T-helper 1 cell (primary cell): ENCODE data around the gene SH2B3.
A peak's percentile ranks its signal among the peaks of the same experiment; 100 is the strongest.

Experiments
- DNase-seq, 5 donors: peaks; one replicate each; pipeline ENCODE4 v3.0.0-alpha.2; 2012 to 2020

Gene SH2B3

DNA sequence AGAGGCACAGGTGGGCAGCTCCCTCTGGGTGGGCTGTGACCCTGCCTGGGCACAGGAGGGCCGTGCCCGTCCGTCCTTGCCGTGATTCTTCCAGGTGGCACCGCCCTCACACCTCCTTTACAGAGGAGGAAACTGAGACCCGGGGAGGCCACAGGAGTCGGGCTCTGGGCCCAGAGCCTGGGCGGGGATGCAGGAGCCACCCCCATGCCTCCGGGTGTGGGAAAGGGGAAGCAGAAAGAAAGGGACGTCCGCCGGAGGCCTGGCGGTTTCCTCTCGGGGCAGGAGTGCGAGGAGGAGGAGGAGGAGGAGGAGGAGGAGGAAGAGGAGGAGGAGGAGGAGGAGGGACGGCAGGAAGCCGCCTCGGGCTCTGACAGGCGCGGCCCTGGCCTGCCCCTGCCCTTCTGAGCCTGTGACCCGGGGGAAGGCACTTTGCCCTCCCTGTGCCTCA, 23.0 kb downstream of the SH2B3 start:
- no peak for DNase-seq

DNA sequence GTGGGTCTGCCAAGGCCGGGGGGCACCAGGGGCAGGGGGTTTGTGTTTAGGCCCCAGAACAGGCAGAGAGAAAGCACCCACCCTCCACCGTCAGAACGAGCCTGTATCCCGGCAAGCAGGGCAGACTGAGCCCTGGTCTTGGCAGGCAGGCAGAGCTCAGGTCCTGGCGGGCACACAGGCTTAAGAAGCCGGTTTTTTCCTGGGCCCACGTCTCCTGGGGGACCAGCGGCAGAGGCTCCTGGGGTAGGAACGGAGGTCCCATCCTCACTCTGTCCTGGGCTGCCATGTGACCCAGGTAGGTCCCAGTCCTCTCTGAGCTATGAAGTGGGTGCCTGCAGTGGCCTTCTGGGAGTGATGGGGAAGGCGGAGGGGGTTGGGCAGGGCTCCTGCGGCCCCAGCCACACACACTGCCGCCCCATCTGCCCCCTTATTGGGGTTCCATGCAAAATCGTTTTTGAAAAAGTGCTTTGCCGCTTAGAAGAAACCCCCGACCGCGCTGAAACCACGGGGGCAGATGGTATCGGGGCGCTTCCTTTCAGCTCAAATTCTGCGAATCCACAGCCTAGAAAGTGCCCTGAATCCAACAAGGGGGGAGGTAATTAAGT, 24.2 kb downstream of the SH2B3 start:
- peak; percentile 58 to 71 (median 65) for DNase-seq

DNA sequence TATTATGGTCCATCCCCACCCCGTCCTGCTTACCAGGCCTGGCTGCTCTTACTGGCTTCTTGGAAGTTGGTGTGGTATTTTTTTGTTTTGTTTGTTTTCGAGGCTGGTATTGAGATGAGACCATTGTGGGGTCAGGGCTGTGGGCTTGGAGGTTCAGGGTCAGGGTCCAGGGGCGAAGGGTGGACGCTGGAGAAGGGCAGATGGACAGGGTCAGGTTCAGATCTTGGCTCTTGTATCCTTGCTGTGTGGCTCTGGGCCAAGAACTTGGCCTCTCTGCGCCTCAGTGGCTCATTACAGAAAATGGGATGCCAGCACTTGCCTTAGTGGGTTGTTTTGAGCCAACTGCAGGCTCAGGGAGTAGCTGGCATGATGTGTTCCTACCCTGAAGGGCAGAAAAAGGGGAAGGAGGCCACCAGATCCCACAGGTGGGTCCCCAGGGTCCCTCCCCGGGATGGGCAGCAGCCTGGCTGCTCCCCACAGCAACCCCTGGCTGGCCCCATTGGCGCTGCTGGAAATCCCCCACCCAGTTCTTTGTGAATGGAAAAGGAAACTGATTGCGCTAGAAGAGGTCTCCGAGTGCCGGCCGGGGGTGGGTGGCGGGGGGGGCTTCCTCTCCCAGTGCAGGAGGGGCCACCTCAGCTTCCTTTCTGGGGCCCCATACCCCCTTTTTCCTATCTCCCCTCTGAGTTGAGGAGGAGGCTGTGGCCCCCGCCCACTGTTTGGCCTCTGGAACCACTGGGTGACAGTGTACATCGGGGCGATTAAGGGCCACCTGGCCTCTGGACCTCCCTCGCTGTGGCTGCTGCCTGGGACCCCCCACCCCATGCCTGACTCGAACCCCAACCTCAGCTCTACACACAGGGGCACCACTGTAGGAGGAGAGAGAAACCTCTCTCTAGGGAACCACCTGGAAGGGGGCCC, 25.0 kb downstream of the SH2B3 start:
- DNase-seq = peak; percentile 41 to 75 (median 70)

DNA sequence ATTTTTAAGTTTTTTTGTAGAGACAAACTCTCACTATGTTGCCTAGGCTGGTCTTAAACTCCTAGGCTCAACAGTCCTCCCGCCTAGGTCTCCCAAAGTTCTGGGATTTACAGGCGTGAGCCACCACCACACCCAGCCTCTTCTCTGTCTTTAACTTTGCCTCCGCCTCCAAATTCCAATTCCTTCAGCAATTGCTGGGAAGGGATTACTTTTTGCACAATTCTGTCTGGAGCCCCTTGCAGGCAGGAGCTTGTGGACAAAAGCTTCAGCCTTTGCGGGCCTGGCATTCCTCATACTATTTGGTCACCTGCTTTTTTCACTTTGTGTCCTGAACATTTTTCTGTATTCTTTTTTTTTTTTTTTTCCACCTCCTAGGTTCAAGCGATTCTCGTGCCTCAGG, 26.0 kb downstream of the SH2B3 start:
- DNase-seq = no peak

DNA sequence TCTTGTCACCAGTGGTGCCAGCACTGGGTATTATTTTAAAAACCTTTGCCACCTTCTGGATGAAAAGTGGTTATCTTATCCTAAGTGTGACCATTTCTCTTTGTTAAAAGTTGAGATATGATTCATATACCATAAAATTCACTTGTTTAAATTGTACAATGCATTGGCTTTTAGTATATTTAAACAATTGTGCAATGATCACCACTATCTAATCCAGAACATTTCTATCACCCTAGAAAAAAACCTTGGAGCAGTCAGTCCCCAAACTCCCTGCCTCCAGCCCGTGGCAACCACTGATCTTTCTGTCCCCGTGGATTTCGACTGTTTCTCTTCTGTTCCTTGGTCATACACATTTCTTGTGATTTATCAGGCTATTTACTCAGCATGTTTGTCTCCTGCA, 28.3 kb downstream of the SH2B3 start:
- DNase-seq = no peak

DNA sequence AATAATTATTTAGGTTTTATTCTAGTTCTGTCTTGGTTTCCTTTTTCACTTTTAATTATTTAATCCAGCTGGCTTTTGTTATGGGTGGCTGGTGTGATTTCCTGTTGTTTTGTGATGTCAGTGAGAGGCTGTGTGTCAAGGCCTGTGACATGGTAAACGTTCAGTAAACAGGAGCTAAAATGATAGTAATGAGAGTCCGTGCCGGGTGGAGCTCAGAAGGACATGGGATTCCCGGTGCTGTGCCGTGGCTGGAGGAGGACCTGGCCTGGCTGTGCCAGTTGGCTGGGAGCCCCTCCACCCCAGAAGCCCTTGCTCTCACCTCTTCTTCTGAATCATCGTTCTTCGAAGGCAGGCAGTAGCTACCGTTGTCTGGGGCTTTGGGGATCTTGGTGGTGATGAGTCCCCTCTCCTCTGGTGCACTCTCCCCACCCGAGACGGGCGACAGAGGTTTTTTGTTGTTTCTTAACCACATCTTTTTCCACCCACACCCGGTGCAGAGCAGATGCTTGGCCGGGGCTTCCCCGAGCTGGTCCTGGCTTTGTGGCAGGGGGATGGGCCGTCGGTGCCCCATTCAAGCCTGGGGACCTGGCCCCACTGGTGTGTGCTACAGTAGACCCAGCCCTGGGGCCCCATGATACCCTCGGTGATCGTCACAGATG, 29.1 kb downstream of the SH2B3 start:
- DNase-seq = peak; percentile 70 to 85 (median 79)

DNA sequence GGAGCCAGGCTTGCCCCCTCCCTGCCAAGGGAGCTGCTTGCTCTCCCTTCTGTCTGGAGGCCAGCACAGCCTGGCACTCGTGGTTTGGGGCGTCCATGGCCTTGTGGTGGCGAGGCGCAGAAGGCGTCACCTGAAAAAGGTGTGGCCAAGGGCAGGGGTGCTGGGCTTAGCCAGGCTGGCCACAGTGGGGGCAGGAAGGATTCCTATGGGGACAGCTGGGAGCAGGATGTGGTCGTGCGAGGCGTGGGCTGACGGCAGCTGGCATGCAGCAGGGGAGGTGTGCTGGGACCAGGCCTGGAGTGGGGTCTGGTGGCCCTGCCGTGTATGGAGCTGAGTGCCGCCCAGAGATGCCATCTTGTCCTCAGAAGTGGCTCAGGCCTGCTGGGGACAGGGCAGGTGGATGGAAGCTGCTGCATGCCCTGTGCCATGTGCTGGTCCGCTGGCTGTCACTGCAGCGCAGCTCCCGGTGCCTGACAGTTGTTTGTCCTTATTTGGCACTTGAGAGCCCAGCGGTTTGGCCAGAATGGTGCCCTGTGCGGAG, 30.0 kb downstream of the SH2B3 start:
- DNase-seq = peak in 1 of 5 donors; percentile 33

DNA sequence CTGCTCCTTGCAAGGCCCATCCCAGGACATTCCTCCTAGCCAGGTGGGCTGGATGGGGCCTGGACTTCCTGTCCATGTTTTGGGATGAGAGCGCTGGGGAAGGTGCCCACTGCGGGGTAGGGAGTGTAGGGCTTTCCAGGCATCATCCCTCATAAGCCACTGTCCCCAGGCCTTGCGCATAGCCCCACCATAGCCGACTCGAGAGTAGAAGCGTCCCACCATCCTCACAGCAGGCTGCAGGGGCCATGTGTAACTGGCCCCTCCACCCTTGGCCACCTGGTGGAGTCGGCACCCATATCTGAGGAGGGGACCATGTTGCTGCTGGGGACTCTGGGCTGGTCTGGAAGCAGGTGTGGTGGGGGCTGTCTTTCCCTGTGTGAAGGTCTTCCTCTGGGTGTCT, 30.5 kb downstream of the SH2B3 start:
- DNase-seq = no peak

DNA sequence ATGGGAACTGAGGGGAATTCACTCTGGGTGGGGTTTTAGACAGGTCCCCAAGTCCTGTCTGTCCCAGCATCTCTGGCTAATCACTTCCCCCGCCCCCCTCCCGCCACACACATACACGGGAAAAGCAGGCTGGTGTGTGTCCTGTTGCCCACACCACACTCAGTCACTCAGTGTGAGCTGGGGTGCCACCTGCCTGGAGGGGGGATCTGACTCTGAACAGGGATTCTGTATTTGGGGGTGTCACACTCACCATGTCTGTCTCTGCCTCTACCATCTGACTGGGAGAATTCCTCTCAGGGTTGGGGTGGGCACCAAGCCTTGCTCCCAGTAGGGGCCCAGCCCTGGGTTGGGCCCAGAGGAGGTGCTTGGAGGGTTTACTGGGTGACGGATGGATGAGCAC, 31.1 kb downstream of the SH2B3 start:
- DNase-seq = no peak

DNA sequence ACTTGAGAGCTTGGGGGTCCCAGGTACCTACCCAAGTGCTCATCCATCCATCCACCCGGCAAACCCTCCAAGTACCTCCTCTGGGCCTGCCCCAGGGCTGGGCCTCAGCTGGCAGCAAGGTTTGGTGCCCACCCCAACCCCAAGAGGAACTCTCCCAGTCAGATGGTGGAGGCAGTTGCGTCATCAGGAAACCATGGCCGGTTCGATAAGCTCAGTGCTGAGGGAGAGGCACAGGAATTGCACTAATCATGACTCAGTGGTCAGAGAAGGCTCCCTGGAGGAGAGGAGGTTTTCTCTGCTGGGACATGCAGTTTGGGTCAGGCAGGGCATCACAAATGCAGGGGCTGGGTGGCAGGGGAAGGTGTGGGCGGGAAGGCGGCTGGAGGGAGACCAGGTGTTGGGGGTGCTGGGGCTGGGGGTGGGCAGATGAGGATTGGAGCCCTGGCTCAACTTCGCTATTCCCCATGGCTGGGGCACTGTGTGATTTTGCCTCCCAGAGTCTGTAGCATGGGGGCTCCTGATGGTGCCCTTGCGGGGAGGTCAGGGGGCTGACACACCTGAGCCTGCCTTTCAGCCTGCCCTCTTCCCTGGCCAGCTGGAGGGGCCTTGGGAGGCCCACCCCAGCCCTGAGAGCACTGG, 32.2 kb downstream of the SH2B3 start:
- DNase-seq = no peak

DNA sequence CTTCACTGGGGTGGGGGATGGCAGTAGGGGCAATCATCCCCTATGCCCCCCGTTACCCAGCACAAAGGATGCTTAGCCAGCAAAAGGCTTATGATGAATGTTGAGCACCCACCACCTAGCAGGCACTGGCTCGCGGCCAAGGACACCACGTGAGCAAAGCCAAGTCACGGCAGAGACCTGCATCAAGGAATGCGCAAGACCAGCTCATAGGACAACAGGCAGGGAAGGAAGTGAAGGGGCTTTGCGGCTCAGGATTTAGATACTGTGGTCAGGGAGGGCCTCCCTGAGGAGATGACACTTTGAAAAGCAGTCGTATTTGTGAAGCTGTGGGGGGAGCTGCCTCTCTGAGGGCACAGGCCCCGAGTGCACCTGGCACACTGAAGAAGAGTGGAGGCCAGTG, 32.8 kb downstream of the SH2B3 start:
- peak in 2 of 5 donors; percentile 43 to 47 for DNase-seq

DNA sequence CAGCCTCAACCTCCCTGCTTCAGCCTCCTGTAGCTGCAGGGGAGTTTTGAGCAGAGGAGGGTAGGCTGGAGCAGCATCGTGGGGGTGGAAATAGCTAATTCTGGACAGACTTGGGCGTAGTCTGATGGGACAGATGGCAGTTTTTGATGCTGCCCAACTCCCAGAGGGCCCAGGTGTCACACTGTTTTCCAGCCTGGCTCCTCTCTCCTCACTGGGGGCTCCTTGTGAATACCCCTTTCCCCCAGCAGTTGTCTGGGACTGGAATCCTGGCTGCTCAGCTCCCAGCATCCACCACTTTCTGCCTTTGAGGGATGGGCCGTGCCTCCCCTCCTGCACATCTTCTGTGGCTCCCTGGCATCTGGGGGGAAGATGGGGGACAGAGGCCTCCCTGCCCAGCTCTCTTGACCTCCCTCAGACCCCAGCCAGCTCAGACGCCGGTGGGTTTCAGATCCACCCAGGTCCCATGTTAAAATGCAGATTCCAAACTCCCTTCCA, 34.0 kb downstream of the SH2B3 start:
- DNase-seq = no peak

DNA sequence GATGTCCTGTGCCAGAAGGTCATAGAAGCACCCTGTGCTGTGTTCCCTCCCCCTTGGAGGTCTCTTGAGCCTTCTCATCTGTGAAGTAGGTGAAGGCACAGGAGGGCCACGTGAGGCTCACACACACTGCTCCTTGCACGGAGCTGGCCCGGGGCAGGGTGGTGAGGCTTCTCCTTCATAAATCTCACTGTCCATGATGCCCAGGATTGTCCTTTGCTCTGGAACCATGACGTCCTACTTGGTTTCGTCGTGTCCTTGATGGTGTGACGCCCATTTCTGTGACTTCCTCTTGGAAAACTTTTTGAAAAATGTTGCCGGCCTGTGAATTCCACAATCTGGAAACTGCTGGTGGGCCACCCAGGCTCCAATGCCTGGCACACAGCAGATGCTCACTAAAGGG, 34.4 kb downstream of the SH2B3 start:
- DNase-seq = no peak

DNA sequence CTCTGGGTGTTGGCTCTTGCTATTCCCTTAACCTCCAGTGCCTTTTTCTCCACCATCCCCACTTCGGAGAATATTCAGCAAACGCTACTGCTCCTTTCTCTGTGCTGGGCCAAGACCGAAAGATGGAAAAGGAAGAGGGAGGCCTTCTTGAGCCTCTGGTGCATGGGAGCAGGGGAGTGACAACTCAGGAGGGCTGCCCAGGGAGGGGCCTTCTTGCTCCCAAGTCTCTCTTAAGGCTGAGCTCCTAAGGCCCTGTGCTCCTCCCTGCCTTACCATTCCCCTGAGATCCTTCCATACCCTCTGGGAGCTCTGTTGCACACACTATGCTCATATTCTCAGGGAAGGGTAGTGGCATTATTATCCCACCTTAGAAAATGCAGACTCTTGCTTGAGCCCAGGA, 34.9 kb downstream of the SH2B3 start:
- DNase-seq = no peak

DNA sequence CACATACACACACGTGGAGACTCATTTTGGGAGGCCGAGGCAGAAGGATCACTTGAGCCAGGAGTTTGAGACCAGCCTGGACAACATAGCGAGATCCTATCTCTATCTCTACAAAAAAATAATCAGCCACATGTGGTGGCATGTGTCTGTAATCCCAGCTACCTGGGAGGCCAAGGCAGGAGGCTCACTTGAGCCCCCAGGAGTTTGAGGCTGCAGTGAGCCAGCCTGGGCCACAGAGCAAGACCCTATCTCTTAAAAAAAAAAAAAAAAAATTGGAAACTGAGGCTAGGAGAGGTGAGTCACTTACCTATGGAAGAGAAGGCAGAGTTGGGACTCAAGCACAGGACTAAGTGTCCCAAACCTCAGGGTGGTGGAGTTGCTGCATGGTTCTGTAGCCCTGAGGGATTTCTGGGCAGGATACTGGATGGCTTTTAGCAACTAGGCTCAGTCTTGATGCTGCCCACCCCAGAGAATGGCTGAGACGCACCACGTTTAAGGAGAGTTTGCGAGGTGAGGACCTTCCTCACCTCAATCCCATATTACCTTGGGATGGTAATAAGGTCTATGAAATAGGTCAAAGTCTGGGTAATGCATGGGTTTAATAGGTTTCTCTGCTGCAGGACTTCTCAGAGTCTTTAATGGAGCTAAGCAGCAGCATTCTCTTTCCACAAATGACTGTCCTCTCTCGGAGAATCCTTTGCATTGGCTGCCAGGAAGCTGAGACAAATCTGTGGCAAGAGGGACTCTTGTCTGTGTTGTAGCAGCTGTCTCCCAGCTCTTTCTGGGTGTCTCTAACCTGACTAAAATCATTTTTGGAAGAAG, 35.6 kb downstream of the SH2B3 start:
- DNase-seq = no peak

DNA sequence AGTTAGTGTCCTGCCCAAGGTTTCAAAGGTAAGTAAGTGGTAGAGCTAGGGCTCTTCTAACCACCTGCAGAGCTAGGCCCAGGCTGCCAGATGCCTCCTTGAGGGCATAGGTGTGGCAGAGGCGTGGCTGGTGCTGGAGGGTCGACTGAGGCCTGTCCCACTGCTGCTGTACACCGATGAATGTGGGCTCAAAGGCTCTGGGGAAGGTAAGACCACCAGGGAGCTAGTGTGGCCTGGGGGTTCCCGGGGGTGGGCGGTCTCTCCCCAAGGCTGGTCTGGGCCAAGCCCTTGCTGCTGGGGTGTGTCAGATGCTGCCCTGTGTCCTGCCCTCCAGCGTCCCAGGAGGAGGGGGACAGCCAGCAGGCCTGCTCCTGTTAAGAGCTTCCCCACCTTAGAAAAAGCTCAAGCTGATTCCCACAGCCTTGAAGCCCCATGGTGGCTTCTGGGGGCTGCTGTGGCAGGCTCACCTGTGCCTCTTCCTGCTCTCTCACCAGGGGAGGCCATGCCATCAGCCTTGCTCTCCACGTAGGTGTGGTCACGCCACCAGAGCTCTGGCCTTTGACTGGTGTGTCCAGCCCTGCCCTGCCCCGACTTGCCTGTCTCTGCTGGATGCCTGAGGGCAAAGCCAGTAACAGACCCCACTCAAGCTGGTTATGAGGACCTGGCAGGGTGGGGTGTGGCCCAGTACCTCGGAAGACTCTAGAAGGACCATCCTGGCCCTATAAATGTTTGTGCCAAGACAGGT, 36.8 kb downstream of the SH2B3 start:
- DNase-seq = no peak

DNA sequence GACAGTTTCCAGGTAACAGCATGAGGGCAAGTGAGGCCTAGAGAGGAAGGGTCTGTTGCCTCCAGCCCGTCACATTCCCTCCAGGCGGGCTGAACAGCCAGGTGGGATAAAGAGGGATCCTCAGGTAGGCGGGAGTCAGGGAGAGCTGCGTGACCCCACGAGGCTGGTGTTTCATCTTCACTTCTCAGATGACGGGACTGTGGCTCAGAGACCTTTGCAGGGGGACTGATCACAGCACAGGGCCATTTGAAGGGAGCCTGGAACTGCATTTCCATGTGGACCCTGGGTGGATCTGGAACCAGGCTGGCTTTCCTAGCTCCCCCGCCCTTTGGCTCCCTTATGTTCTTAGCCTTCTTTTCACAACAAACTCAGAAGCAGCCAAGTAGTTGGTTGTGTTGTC, 37.4 kb downstream of the SH2B3 start:
- no peak for DNase-seq

DNA sequence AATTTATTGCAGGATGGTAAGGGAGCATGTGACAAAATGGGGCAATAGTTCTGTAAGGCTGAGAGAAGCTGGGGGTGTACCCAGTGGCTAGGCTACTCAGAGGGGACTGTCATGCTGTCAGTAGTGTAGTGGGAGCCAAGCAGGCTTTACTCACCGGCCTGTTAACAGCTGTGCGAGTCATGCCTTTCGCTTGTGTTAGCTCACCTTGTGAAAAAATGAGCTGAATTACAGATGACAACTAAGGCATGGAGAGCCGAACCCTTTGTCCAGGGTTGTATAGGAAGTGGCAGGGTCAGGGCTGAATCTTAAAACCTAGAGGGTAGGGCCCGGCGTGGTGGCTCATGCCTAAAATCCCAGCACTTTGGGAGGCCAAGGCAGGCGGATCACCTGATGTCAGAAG, 37.9 kb downstream of the SH2B3 start:
- no peak for DNase-seq

DNA sequence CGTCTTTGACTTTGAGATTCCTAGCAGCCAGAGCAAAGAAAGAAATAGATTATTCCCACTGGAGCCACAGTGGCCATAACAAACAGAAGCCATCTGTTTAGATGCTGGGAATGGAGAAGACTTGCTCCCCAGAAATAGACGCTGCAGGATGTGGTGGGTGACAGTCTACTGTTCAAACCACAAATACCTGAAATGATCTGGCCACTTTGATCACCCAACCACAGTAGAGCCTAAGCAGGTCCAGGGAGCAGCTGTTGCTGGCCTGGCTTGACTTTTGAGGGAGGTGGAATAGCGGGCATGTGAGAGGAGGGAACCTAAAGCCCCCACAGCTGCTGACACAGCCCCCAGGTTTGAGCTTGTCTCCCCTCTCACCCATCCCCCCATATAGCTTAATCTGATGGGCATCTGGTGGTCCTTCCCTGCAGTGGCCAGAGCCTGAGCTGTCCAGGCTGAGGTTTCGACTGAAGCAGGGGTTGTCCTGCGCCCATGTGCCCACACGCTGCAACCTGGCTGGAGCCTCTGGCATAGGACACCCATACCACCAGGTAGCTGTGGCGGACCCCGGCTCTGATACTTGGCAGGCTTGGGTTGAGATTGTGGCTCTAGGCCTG, 38.7 kb downstream of the SH2B3 start:
- DNase-seq = peak in 1 of 5 donors; percentile 64

DNA sequence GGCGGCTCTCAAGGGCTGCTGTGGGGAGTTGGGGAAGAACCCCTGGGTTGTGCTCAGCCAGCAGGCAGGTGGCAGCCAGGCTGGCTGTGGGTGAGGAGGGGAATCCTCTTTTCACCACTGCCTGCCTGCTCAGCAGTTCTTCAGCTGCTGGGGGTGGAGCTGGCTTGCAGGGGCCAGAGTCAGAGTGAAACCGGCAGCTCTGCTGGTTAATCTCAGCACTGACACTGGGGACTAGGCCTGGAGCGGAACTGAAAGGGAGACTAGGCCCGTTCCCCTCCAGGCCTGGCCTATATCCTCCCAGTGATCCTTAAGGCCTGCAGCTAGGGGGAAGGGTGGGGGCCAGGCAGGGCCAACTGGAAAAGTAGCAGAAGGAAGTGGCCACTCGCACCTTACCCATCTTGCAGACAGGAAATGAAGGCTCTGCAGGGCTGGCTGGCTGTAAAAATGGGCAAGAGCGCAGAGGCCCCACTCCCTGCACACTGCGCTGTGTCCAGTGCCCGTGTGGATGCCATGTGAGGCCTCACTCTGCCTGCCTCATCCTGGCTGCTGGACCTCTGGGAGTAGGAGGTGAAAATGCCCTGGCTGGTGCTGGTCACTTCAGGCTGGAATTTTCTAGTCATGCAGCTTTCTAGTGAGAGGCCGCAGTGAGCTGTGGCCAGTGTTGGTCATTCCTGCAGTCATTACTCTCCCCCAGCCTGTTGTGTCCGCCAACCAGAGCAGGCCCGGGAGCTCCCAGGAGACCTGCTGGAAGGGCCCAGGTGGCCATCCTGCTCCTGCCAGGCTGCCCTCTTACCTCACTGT, 39.4 kb downstream of the SH2B3 start:
- peak; percentile 64 to 94 (median 73) for DNase-seq
